Uterus (tissue), 2 donors: ENCODE measurements around the gene BMERB1.

Experiments
- POLR2A ChIP-seq, 2 donors: fragments of 450-650 bp; IDR thresholded peaks; one replicate each; pipeline ENCODE4 v1.6.1; 2016; ENCODE audit warnings: antibody characterized with exemption in 2 of 2, mild to moderate bottlenecking in 1 of 2, moderate library complexity in 1 of 2
- TF ChIP-seq, protein P1 (sequence below), 4 experiments: fragments of 200-600 bp in 2 of 4; fragments of 450-650 bp in 2 of 4; sonication (generic) in 2 of 4; IDR thresholded peaks; one replicate each; pipeline ENCODE4 v1.5.1; 2016 to 2019; ENCODE audit warnings: antibody characterized with exemption in 4 of 4, mild to moderate bottlenecking in 2 of 4, moderate library complexity in 1 of 4

- TF ChIP-seq, protein P1, sequence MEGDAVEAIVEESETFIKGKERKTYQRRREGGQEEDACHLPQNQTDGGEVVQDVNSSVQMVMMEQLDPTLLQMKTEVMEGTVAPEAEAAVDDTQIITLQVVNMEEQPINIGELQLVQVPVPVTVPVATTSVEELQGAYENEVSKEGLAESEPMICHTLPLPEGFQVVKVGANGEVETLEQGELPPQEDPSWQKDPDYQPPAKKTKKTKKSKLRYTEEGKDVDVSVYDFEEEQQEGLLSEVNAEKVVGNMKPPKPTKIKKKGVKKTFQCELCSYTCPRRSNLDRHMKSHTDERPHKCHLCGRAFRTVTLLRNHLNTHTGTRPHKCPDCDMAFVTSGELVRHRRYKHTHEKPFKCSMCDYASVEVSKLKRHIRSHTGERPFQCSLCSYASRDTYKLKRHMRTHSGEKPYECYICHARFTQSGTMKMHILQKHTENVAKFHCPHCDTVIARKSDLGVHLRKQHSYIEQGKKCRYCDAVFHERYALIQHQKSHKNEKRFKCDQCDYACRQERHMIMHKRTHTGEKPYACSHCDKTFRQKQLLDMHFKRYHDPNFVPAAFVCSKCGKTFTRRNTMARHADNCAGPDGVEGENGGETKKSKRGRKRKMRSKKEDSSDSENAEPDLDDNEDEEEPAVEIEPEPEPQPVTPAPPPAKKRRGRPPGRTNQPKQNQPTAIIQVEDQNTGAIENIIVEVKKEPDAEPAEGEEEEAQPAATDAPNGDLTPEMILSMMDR (IDR thresholded peaks at IDR 0.05), result peak in 1 of 4 experiments; percentile 10
- peak; percentile 53 to 54 for TF ChIP-seq POLR2A (IDR thresholded peaks at IDR 0.05)
Measured at GRCh38 chr16:15434425-15435215, at the start of gene BMERB1.
